NCI-H1105 treated with DMSO at 0.1 percent for 48 hours (cell line): Measurements from ENCODE around the gene HOXB3.
A peak's percentile ranks its signal among the peaks of the same experiment; 100 is the strongest.

Experiments used
- DNase-seq: peaks from one replicate; lab custom pipeline; 2025; lab: John Stamatoyannopoulos, UW

The HOXB3 gene

GRCh38 chr17:48586355-48587258, 3.4 kb downstream of the HOXB3 start:
- DNase-seq = no peak

GRCh38 chr17:48584223-48584741, 5.8 kb downstream of the HOXB3 start:
- no peak for DNase-seq

GRCh38 chr17:48583708-48584222, 6.3 kb downstream of the HOXB3 start:
- DNase-seq = no peak

GRCh38 chr17:48582750-48583069, 7.3 kb downstream of the HOXB3 start:
- no peak for DNase-seq

- DNase-seq = no peak
These were observed 10.1 kb downstream of the HOXB3 start for GRCh38 chr17:48579760-48580554.

GRCh38 chr17:48579471-48579759, 10.6 kb downstream of the HOXB3 start:
- DNase-seq = no peak

GRCh38 chr17:48578616-48579470, 11.2 kb downstream of the HOXB3 start:
- DNase-seq = no peak

GRCh38 chr17:48577946-48578615, 12.0 kb downstream of the HOXB3 start, which contains the start of gene HOXB4:
Gene HOXB4, minus strand, starts transcription at chr17:48578350. Its CDS starts 31 bp downstream, at chr17:48578319.
- peak; percentile 78 for DNase-seq

- peak; percentile 11 for DNase-seq
These were observed 12.6 kb downstream of the HOXB3 start for GRCh38 chr17:48577330-48577945.

GRCh38 chr17:48576479-48577309, 13.3 kb downstream of the HOXB3 start:
- DNase-seq = no peak

GRCh38 chr17:48575673-48576478, 14.2 kb downstream of the HOXB3 start:
- DNase-seq = no peak

- no peak for DNase-seq
These were observed 14.9 kb downstream of the HOXB3 start for GRCh38 chr17:48575066-48575582.

GRCh38 chr17:48574505-48575065, 15.5 kb downstream of the HOXB3 start:
- DNase-seq = no peak

GRCh38 chr17:48571826-48572417, 18.1 kb downstream of the HOXB3 start:
- DNase-seq = no peak

- DNase-seq = no peak
These were observed 18.8 kb downstream of the HOXB3 start for GRCh38 chr17:48571024-48571818.

GRCh38 chr17:48570325-48571023, 19.6 kb downstream of the HOXB3 start:
- DNase-seq = no peak
